Measurements from ENCODE around the gene LDB2.

The LDB2 gene

GRCh38 chr4:16659079-16659478 lies 239.4 kb downstream of the LDB2 start:
- DNase-seq, result no peak

GRCh38 chr4:16658183-16658582 lies 240.3 kb downstream of the LDB2 start:
- Histone ChIP-seq H3K27me3 (ENCODE audit: insufficient read depth, low read depth, severe bottlenecking) (peaks cover 52% of the 10 kb centered on the region), H3K27ac (no peak overlapping the region), H3K4me3 (ENCODE audit: low read depth, low read length) (no peak overlapping the region), H3K36me3 (no peaks in the 10 kb centered on the region), H3K9me3 (ENCODE audit: severe bottlenecking) (no peaks in the 10 kb centered on the region)
- no peak for TF ChIP-seq CTCF (IDR thresholded peaks at IDR 0.05; ENCODE audit: low read depth, low read length)
- DNase-seq, result no peak

More at GRCh38 chr4:16659079-16659478, 239.4 kb downstream of the LDB2 start:
- Histone ChIP-seq H3K4me3 (ENCODE audit: low read depth, low read length) (no peak overlapping the region), H3K27me3 (ENCODE audit: insufficient read depth, low read depth, severe bottlenecking) (peaks cover 52% of the 10 kb centered on the region), H3K9me3 (ENCODE audit: severe bottlenecking) (no peaks in the 10 kb centered on the region), H3K27ac (no peak overlapping the region), H3K36me3 (no peaks in the 10 kb centered on the region)
- TF ChIP-seq CTCF (IDR thresholded peaks at IDR 0.05; ENCODE audit: low read depth, low read length), result no peak

- H3K27me3 ChIP-seq (ENCODE audit: insufficient read depth, low read depth, severe bottlenecking), result peaks cover 49% of the 10 kb centered on the region
- no peak for TF ChIP-seq CTCF (IDR thresholded peaks at IDR 0.05; ENCODE audit: low read depth, low read length)
- no peaks in the 10 kb centered on the region for H3K9me3 ChIP-seq (ENCODE audit: severe bottlenecking)
- no peak overlapping the region for H3K27ac ChIP-seq
- H3K36me3 ChIP-seq, result no peaks in the 10 kb centered on the region
- DNase-seq, result no peak
- H3K4me3 ChIP-seq (ENCODE audit: low read depth, low read length), result no peak overlapping the region
Observed at GRCh38 chr4:16655111-16655510, 243.3 kb downstream of the LDB2 start.

- no peak overlapping the region for H3K4me3 ChIP-seq (ENCODE audit: low read depth, low read length)
- no peak overlapping the region for H3K27ac ChIP-seq
- no peaks in the 10 kb centered on the region for H3K9me3 ChIP-seq (ENCODE audit: severe bottlenecking)
- TF ChIP-seq CTCF (IDR thresholded peaks at IDR 0.05; ENCODE audit: low read depth, low read length), result no peak
- peaks cover 36% of the 10 kb centered on the region for H3K27me3 ChIP-seq (ENCODE audit: insufficient read depth, low read depth, severe bottlenecking)
- DNase-seq, result no peak
- H3K36me3 ChIP-seq, result no peaks in the 10 kb centered on the region
Observed at GRCh38 chr4:16652732-16653305, 245.6 kb downstream of the LDB2 start.

GRCh38 chr4:16646459-16646858 lies 252.0 kb downstream of the LDB2 start:
- no peak for TF ChIP-seq CTCF (IDR thresholded peaks at IDR 0.05; ENCODE audit: low read depth, low read length)
- no peaks in the 10 kb centered on the region for H3K36me3 ChIP-seq
- no peaks in the 10 kb centered on the region for H3K9me3 ChIP-seq (ENCODE audit: severe bottlenecking)
- H3K27ac ChIP-seq, result no peak overlapping the region
- DNase-seq, result no peak
- H3K27me3 ChIP-seq (ENCODE audit: insufficient read depth, low read depth, severe bottlenecking), result peaks cover 30% of the 10 kb centered on the region
- H3K4me3 ChIP-seq (ENCODE audit: low read depth, low read length), result no peak overlapping the region

GRCh38 chr4:16643893-16644292 lies 254.6 kb downstream of the LDB2 start:
- peaks cover 36% of the 10 kb centered on the region for H3K27me3 ChIP-seq (ENCODE audit: insufficient read depth, low read depth, severe bottlenecking)
- DNase-seq, result no peak
- no peaks in the 10 kb centered on the region for H3K9me3 ChIP-seq (ENCODE audit: severe bottlenecking)
- H3K36me3 ChIP-seq, result no peaks in the 10 kb centered on the region
- H3K4me3 ChIP-seq (ENCODE audit: low read depth, low read length), result no peak overlapping the region
- no peak overlapping the region for H3K27ac ChIP-seq
- no peak for TF ChIP-seq CTCF (IDR thresholded peaks at IDR 0.05; ENCODE audit: low read depth, low read length)
